Superior temporal gyrus (tissue), 1 donor: ENCODE data around the gene RABGEF1.
"Not testable (repeated sequence)": the region's sequence is repeated elsewhere in the genome, so short reads cannot be mapped to it uniquely, and the experiment has no call there.

Experiments used
- DNase-seq: peaks from one replicate; pipeline ENCODE4 v3.0.0-alpha.2; 2016; ENCODE audit errors: extremely low spot score

The RABGEF1 gene

DNA sequence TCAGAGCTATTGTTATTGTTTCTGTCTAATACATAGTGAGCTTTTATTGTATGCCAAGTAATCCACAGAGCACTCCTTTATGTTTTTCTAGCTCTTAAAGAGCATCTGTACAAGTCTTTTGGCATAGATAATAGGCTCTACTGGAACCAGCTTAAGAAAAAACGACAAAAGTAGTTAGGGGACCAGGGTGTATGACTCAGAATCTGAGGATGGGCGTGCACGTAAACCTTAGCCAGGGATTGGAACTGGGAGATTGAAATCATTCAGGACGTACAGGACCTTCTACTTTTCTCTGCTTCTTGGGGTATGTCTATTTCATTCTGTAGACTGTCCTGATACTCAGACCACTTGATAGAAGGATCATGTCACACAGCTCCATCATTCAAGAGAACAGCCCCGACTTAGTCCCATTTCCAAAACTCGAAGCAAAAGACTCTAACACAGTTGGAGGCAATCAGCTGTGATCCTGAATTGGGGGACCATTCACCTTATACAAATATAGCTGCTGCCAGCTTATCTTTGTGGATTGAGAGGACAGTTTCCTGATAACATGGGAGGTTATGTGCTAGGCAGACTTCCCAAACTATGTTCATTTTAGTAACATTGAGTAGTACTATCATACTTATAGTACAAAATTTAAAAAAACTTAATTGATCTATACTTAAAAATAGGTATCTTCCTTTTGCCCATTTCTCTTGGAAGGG lies 24.9 kb downstream of the RABGEF1 start:
- DNase-seq, result not testable (repeated sequence)

DNA sequence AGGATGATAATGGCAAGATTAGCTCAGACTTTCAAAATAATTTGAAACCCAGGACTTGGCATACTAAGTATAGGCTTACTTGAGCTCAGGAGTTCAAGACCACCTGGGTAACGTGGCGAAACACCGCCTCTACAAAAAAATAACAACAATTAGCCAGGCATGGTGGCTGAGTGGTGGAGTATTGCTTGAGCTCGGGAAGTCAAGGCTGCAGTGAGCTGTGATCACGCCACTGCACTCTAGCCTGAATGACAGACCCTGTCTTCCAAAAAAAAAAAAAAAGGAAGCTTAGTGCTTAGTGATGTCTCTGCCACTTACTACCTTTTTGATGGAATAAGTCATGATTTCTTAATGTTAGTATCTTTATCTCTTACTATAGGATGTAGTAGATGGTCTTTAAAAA lies 25.5 kb downstream of the RABGEF1 start:
- DNase-seq, result no peak

DNA sequence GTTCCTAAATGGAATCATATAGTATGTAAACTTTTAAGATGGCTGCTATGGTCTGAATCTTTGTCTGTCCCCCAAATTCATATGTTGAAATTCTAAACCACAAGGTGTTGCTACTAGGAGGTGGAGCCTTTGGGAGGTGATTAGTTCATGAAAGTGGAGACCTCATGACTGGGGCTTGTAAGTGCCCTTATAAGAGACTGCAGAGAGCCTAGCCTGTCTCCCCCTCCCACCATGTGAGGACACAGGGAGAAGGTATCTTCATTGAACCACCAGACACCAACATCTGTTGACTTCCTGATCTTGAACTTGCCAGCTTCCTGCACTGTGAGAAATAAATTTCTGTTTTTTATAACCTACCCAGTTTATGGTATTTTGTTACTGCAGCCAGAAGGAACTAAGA lies 27.0 kb downstream of the RABGEF1 start:
- not testable (repeated sequence) for DNase-seq

DNA sequence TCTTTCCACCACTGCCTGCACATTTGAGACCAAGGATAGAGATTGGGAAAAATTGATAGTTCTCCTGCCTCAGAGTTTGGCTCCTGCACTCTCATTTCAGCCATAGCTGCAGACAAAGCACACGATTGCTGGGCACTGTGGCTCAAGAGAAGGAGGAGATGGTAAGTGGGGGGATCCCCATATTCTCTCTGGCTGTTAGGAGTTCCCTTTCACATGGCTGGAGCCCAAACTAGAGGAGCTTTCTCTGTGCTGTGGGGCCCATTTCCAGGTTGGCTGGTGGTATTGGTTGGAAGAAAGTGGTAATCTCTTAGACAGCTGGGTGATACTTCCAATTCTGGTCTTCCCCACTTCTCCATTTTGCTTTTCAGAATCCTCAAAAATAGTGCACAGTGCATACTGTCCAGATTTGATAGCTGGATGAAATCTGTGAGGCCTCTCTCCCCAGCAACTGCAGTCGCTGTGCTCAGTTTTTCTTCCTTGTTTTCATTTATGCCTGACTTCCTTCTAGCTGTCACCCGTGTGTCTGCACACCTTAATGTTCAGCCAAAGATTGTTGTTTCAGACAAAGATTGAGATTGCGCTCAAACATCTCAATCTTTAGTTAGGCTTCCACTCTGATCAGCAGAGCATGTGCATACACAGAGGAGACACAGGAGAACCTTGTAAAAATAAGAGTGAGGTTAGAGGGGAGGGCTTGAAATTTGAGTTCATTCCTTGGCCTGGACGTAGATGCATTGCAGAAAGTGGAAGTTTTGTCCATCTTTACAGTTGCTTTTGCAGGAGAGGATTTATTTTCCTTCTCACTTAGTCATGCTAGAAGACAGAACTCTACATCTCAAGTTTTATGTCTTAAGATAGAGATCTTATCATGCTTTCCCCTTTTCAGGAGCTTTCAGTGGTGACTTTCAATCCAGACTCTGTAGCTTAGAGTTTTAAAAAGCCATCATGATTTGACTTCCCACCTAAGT lies 28.6 kb downstream of the RABGEF1 start:
- DNase-seq, result no peak

DNA sequence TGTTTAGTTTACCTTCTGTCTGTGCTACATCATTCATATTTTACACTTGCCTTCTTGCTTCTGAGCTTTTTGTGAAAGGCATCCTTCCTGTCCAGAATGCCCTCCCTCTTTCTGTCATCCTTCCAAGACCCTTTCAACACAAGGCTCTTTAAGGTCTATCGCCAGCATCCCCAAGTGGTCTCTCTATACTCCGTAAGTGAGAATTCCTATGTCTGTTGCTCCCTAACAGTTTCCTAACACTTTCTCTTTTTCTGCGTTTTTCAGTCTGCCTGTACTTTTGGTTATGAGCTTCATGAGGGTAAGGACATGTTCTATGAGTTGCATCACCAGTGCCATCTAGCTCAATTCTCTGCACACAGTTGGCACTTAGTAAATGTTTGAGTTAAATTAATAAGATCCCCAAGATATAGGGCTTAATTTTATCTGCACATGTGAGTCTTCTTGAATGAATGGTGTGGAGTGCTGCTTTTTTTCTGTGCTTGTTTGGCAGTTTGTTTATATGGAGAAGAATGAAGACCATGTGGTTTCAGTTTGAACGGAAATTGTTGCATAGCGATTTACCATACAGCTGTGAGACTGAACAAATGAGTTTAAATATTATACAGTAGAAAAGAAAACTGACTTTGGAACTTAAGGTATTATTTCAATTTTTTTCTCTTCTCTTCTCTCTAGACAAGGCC lies 29.4 kb downstream of the RABGEF1 start:
- DNase-seq, result no peak

DNA sequence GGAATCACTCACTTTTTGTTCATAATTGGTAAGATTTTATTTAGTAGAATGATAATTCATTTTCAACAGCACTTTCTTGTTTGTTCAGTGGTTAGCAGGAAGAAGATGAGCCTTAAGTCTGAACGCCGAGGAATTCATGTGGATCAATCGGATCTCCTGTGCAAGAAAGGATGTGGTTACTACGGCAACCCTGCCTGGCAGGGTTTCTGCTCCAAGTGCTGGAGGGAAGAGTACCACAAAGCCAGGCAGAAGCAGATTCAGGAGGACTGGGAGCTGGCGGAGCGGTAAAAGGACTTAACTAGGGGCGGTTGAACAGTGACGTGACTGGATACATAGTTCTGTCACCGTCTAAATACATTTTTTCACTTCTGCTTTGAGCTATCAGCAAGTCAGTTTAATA lies 31.3 kb downstream of the RABGEF1 start:
- no peak for DNase-seq

DNA sequence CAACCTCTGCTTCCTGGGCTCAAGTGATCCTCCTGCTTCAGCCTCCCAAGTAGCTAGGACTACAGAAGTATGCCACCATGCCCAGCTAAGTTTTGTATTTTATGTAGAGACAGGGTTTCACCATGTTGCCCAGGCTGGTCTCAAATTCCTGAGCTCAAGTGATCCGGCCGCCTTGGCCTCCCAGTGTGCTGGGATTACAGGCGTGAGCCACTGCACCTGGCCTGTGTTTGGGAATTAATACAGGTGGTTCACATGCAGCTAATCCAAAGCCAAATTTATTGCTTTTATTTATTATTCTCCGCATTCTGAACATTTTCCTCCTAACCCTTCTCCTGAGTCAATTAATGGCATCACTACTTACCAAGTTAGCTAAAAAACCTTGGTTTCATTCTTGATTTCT lies 33.2 kb downstream of the RABGEF1 start:
- not testable (repeated sequence) for DNase-seq

DNA sequence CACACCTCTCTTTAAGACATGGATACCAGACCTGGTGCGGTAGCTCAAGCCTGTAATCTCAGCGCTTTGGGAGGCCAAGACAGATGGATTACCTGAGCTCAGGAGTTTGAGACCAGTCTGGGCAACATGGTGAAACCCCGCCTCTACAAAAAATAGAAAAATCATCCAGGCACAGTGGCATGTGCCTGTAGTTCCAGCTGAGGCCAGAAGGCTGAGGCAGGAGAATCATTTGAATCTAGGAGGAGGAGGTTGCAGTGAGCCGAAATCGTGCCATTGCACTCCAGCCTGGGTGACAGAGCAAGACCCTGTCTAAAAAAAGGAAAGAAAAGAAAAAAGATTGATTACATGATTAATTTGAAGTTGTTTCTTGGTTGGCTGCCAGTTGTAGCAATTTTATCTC lies 35.9 kb downstream of the RABGEF1 start:
- not testable (repeated sequence) for DNase-seq

DNA sequence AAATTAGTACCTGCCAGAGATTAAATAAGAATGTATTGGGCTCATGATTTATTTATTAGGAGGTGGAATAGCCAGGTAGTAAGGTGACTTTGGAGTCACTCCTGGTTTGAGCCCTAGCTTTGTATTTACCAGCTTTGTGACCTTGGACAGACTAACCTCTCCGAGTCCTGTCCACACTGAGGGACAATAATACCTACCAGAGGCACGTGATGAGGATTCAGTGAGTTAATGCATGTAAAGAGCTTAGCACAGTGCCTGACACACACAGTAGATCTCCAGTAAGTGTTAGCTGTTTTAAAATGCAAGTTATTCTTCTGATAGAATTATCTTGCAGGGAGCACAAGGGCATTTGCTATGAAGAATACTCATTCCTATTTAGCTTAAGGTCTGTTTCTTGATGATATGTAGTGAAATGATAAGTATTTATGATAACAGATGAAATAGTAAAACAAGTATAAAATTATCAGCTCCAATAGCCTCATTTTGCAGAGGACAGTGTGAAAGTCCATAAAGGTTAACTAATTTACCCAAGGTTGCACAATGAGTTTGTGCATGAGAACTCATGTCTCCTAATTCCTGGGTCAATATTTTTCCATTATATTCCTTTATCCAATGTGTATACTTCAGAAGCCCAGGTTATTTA lies 36.4 kb downstream of the RABGEF1 start:
- no peak for DNase-seq

DNA sequence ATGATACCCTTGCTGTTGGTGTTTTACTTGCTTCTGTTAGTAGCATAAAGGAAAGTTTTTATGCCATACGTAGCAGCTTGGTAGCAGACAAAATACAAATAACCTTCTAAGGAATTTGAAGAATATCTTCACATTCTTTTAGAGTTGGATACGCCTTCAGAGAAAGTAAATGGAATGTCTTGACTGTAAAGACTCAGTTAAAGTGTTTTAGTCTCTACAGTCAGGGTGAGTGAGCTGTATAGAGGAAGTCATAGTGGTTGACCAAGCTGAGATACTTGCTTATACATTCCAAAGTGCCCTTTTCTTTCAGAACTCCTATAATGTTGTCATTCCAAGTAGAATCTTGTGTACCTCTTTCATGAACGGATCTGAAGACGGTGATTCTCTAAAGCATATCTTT lies 37.7 kb downstream of the RABGEF1 start:
- DNase-seq, result no peak

DNA sequence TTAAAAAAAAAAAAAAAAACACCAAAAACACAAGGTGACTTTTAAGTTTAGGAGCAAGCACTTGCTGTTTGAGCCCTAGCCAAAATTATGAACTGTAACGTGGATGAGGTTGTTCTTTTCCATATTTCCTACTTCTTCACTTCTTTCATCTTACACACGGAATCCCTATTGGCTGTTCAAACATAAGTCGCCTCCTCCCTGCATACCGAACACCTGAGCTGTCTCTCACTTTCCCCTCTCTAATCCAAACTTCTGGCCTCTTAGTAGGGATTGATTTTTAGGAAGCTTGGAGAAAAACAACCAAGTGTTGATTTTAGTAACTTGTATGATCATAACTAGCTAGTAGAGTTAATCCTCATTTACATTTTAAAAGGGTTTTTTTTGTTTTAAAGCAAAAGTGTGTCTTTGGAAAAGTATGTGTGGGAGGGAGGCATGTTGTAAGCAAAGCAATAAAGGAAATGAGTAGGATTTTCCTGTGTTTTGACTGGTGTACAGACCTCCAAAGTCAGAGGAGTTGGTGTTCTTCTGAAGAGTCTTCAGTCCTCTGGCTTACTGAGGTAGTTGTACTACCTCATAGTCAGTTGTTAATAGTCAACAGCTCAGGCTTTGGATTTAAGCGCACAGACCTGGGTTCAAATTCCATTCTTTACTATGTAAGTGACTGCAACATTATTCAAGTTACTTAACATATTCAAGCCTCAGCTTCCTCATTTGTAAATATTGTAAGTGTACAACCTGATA lies 39.3 kb downstream of the RABGEF1 start:
- no peak for DNase-seq

DNA sequence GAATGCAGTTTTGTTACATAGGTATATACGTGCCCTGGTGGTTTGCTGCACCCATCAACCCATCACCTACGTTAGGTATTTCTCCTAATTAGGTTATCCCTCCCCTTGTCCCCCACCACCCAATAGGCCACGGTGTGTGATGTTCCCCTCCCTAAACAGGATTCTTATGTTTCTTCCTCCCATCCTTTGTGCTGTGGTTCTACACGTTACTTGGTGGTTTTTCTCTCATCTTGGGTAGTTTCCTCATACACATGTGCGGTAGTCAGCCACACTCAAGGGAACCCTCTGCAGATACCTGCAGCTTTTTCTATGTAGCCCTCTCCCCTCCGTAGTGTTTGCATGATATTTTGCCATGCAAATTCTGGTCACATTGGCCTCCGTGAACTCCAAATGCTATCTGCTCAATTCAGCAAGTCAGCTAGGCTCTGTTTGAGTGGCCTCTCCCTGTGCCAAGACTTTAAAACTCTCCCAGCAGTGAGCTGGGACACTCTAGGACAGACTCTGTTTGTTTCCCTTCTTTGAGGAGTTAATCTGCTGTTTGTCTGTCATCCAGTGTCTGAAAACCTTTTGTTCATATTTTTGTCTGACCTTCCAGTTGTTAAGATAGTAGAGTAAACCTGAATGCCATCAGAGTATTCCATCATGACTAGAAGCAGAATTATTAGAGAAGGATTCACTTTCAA lies 41.0 kb downstream of the RABGEF1 start:
- no peak for DNase-seq

DNA sequence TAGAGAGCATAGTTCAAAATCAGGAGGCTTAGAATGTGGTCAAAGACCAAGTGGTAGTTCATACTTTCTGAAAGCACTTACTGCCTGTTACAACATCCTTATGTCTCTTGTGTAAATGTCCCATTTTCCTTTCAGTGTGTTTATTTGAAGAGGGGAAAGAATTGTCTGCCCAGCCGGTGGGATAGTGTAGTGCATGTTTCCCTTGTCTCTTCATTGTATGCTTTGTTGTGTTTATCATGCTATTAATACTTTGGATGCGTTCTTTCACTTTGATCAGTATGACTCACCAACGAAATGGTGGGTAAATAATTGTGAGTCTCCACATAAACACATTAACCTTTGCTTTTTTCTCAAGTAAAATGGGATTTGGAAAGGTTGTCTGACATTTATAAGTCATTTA lies 42.3 kb downstream of the RABGEF1 start:
- DNase-seq, result not testable (repeated sequence)

DNA sequence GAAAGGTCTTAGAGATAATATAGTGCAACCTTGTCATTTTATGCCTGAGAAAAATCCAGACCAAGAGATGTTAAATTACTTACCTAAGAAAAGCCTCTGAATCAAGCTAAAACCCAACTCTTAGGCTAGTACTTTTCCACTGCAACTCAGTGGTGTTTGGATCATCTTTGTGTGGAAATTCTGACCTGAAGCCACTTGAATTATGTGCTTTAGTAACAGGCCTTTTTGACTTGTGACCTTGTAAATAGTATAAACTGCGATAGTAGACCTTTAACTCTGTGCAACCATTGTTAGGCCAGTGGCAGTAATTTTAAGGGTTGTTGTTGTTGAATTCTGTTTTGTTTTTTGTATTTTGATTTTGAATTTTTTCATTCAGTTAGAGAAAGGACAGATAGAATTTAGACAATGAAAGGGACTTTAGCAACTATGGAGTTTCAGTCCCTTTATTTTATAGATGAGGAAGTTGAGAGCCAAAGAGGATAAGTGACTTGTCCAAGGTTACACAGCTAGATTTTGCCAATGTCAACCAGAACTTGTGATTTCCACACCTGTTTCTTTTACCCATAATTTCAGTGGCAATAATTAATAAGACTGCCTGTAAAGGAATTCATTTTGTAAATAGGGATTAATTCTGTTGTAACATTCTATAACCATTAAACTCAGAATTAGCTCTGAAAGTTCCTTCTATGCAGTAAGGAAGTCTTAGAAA lies 43.5 kb downstream of the RABGEF1 start:
- not testable (repeated sequence) for DNase-seq

DNA sequence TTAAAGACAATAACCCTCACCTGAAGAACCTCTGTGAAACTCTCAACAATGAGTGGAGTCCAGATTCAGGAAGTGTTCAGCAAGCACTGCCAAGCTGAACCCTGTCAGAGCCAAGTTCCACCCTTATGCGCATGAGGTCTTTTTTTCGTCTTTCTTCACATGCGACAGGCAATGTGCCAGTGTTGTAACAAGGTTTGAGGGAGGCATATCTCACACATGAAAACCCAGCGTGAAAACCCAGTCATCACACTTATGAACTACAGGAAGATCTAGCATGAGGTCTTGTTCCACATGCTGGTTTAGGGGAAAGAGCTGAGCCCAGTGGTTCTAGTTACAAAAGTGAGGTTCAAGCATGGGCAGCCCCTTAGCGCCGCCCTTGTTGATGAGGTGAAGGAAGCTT lies 49.7 kb downstream of the RABGEF1 start:
- DNase-seq, result no peak

DNA sequence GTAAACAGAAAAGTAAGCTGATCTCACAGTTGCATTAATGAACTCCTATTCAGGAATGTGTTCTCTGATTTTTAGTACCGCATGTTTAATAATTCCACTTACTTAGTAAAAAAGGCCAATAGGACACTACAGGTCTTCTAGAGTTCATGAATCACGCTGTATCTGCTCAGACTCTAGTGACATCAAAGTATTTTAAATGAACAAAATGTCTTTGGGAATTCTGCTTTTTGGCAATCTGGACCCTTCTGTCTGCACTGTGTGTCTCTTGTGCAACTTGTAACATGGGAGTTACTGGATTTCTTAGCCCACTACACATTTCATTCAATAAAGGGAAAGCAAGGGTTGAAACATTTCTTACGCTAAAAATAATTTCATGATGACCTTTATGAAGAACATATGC lies 50.2 kb downstream of the RABGEF1 start:
- no peak for DNase-seq

DNA sequence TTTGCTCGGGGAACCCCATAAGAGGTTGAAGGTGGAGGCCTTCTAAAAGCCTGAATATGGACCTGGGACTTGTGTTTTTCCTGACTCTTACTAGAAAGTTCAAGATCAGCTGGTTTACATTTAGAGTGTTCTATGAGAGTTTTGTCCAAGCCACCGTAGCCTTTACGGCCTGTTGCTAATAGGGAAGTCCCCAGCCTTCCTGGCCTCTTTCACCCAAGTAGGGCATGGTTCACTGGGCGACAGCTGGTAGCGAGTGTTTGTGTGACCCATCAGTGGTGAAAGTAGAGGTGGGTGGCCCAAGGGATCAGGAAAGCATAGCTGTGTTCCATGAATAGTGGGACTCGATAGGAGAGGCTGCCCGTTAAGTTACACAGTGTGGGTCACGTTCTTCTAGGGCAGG lies 60.1 kb downstream of the RABGEF1 start:
- no peak for DNase-seq

DNA sequence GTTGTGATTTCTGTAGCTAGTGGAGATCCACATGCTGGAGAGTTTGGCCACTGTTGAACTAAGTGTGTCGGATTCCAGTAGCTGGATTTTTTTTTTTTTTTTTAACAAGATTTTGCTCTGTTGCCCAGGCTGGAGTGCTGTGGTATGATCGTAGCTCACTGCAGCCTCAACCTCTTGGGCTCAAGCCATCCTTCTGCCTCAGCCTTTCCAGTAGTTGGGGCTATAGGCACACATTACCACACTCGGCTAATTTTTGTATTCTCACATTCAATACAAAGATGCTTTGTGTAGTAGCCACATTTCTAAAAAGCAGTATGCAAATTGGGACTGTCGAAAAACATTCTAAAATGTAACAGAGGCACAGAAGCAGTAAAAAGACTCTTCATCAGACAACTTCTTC lies 63.5 kb downstream of the RABGEF1 start:
- DNase-seq, result peak; percentile 84

DNA sequence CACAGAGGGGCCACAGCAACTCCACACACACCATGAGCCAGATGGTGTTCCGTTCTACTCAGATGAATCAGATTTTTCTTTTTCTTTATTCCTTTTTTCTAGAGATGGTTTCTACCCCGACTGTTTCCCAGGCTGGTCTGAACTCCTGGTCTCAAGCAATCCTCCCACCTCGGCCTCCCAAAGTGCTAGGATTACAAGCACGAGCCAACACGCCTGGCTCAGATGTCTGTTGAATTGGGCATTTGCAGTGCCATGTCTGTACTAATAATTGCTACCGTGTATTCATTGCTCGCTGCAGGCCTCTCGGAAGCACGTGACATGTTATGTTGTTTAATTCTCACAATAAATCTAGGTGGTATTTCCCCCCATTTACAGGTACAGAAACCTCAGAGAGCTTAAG lies 67.2 kb downstream of the RABGEF1 start:
- no peak for DNase-seq

DNA sequence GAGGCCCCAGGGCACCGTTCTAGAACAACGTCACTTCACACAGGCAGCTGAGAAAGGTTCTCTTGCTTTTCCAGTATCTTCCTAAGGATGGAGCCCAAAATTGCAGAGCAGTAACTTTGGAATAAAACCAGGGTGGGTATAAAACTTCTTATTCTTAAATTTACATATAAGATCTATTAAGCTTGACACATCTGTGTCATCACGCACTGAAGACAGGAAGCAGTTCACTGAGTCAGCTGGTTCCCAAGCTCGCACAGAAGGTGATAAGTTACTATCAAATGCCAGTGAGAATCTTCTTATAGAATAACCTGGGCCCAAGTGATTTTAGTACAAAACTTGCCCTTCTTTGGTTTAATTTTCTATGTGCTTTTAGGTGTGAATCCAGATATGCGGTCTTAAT lies 70.2 kb downstream of the RABGEF1 start:
- DNase-seq, result no peak
